HG03196 (cell line): ENCODE data around the gene ZBTB7A.

ENCODE experiments used
- ATAC-seq: cut with Tn5 transposase; IDR thresholded peaks from one replicate; pipeline ENCODE4 v1.9.1; 2021; ENCODE audit not compliant: unreplicated experiment

The ZBTB7A gene

DNA sequence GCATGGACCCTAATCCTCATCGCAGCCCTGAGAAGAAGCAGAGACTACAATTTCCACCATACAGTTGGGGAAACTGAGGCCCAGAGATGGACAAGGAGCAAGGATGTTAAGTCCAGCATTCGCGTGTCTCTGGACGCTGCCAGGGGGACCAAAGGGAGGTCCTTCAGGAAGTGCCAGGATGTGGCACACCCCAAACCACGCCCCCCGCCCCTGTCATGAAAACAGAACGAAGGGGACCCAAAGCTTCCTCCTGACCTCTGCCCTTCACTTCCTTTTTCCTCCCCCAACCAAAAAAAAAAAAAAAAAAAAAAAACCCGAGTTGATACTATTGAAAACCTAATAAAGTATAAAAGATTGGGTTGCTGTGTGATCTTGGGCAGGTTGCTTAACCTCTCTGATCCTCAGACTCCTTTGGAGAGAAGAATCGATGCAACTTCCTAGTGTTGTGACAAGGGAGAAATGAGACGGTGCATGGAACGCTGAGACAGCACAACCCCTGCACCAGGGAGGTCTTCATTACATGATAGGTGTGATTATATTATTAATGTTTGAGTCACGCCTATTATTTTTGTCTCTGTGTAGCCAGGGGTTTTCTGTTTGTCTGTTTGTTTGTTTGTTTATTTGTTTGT lies 2.7 kb upstream of the ZBTB7A start:
- no peak for ATAC-seq

DNA sequence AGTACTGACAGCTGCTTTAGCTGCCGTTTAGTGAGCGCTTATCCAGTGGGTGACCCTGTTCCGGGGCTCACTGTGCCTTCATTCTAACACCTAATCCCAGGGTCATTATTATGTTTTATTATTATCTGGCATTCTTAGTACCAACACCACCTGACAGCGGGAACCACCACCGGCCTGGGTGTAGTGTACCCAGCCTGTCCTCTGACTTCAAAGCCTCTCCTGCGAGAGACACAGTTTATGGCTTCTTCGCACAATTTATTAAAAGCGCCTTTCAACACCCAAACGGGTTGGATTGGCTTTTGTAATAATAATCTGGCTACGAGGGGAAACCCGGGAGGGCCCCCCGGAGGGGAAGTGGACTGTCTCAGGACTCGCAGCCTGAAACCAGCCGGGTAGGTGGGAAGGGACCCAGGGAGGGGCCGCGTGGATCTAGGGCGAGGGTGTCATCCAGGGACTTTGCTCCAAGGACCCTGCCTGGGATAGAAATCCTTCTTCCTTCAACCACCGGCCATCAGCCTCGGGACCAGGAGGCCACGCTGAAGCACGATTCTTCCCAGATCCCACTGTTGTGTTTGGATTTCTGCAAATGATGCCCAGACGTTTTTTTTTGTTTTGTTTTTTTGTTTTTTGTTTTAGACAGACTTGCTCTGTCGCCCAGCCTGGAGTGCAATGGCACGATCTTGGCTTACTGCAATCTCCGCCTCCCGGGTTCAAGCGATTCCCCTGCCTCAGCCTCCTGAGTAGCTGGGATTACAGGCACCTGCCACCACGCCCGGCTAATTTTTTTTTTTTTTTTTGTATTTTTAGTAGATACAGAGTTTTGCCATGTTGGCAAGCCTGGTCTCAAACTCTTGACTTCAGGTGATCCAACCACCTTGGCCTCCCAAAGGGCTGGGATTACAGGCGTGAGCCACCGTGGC lies 1.6 kb upstream of the ZBTB7A start:
- no peak for ATAC-seq

DNA sequence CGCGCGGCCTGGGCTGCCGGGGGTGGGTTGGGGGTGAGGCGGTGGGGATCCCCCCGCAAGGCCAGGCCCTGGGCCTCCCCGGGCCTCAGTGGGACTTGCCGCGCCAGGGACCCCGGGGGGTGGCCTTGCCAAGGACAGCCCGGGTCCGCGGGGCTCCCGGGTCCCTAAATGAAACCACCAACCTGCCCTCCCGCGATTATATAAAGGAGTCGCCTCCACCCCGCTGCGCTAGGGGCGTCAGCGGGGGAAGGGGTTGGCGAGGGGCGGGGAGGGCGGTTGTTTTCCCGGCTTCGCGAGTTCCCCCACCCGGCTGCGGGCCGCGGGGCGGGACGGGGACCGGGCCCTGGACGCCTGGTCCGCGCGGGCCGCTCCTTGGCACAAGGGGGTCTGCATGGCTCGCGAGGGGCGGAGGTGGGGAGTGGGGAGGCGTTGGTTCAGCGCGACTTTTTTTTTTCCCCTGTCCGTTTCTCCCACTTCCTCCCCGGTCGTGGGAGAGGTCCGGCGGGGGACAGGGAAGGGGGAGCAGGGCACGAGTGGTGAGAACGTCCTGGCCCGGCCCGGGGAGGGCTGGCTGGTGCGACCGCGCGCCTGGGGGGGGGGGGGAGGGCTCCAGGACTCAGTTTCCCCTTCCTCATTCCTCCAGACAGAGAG lies 822 bp upstream of the ZBTB7A start:
- ATAC-seq = no peak

DNA sequence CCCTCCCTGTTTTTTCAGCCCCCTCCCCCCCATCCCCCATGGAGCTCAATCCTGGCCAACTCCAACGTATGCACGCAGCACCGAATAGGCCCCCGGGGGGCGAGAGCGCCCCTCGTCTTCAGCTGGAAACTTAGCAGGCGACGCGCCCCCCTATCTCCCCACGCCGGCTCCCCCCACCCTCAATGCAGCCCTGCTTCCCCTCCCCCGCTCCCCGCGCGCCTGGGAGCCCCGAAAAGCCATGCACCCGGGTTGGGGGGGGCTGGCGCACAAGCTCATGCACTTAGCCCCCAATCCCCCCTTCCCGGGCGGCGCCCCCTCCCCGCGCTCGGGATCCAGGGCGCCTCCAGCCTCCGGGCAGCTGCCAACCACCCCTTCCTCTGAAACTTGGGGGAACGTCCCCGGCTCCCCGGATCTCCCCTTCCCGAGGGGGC lies 508 bp downstream of the ZBTB7A start:
- ATAC-seq = no peak

GRCh38 chr19:4065430-4066175 lies 1.1 kb downstream of the ZBTB7A start:
- ATAC-seq = peak; percentile 69

GRCh38 chr19:4064496-4065260 lies 2.0 kb downstream of the ZBTB7A start:
- peak; percentile 4 for ATAC-seq

- no peak for ATAC-seq
These were observed 2.6 kb downstream of the ZBTB7A start for GRCh38 chr19:4064149-4064495.

- ATAC-seq = no peak
These were observed 3.1 kb downstream of the ZBTB7A start for GRCh38 chr19:4063369-4064148.

DNA sequence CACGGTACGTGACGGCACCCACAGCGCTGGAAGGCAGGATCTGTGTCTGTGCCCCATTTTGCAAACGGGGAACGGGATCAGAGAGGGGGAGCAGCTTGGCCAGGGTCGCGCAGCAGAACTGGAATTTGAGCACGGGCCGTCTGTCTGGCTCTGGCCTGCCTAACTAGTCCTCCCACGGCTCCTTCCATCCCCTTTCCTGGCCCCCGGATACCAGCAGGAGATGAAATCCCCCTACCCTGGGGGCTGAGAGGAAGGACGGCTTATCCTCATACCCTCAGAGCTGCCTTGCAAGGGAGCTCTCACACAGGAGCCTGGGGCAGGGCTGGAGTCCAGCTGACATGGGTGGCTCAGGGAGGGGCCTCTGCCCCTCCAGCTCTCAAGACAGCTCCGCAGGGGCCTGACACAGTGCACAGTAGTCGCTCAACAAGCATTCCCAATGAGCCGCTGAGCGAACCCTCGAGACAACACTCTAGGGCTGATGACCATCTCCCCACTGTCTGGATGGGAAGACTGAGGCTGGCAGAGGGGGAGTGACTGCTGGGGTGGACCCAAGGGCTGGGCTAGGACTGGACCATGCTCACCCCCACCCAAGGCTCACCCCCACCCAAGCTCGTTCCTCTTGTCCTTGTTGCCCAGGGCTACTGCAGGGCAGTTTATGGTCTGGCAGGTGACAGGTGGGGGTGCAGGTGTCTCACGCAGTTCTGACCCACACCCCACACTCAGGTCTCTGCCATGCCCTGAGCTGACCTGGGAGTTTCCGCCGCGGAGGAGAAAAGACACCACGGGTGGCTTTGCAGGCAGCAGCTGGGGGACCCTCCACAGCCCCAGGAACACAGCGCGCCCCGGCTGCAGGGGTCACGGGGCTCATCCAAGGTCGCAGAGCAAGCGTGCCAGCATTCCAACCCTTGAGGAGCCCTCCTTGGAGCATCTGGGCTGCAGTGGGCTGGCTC lies 4.0 kb downstream of the ZBTB7A start:
- ATAC-seq = no peak

GRCh38 chr19:4061683-4062418 lies 4.8 kb downstream of the ZBTB7A start:
- no peak for ATAC-seq

DNA sequence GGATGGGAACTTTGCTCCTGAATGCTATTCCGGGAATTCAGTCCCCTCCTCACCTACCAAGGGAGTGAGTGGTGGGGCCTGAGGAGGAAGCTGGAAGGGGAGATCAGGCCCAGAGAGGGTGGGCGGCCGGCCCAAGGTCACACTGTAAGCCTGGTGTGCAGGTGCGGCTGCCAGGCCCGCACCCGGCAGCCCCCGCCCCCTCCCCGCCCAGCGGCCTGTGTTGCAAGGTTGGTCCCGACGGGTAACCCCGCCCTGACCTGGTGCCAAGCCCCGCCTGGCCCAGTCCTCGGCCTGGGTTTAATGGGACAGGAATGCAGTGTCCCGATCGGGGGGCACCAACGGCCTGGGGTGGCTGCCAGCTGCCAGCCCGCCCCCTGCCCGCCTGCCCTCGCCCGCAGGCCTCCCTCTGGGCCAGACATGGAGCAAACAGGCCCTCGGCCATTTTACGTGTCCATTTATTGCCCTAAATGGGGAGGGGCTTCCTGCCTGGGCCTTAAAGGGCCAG lies 5.5 kb downstream of the ZBTB7A start:
- no peak for ATAC-seq

- ATAC-seq = no peak
These were observed 6.0 kb downstream of the ZBTB7A start for GRCh38 chr19:4060621-4061177.

DNA sequence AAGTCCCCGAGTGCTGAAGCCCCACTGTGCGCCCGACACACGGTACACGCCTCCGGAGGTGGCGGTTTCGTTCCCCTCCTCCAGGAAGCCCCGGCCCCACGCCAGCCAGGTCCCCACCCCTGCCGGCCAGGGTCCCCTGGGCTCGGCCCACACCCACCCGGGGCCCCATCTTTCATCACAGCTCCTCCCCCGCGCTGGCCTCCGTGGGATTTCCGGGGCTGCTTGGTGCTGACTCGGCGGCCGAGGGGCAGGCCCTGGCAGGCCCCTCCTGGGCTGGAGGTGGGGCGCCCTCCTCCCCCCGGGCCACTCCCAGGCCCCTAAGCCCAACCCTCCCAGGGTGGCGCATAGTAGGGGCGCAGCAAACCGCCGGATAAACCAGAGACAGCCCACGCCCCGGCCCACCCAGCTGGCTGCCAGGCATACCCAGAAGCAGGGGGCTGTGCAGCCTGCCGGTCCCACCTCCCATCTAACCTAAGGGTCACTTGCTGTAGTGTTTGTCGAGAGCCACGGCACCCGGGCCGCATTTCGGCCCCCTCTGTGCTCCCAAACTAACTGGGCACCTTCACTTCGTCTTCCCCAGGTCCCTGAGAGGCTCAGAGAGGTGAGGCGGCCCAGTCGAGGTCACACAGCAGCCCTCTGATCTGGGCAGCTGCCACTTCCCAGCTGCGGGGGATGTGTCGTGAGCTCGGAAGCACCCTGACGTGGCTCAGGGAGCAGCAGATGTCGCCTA lies 6.6 kb downstream of the ZBTB7A start:
- ATAC-seq = no peak

DNA sequence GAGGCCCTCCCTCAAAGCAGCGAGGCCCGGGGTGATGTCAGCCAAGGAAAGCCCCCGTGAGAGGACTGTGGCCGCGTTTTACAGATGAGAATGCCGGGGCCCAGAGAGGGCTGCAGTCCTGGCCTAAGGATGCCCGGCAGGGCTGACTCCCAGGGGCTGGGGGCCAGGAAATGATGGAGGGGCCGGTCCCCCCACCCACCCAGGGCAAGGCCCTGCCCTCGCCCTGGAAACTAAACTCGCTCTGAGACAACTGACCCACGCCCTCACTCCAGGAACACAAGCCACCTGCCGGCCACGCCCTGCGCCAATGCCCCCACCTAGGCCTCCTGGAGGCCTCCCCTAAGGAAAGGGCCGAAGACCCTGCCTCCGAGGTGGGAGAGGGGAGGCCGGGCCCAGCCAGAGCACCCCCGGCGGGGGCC lies 7.2 kb downstream of the ZBTB7A start:
- no peak for ATAC-seq

DNA sequence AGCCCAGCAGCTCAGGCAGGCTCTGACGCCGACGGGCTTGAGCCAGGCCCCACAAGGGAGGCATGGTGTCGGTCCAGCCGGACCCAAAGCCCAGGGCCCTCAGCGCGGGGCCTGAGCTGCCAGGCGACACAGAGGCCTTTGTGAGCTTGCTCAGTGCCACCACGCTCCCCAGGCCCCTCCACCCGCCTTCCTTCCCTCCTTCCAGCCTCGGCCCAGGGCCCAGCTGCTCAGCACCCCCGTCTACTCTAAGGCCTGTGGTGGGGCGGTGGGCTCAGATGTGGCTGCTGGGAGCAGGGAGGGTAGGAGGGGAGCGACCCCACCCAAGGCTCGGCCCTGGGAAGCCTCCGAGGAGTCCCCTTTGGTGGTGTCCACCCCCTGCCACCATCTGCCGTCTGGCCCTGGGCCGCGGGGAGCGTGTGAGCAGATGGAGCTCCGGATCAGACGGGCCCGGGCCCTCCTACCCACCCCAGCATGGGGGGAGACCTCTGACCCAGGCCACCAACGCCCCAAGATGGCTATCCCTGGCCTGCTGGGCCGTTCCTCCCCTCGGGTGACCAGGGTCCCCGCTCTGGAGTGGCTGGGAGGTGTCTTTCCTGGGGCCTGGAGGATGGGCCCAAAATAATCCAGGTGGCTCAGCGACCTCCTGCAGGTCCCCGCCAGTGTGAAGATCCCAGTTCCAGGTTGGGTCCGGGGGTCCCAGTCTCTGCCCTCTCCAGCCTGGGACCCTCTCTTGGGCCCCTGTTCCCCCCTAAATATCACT lies 7.8 kb downstream of the ZBTB7A start:
- no peak for ATAC-seq
